Kidney glomerular epithelial cell (primary cell): ENCODE measurements around the gene GLE1.
"Not testable (repeated sequence)": the region's sequence is repeated elsewhere in the genome, so short reads cannot be mapped to it uniquely, and the experiment has no call there.

Experiments
- DNase-seq: peaks from one replicate; lab custom pipeline; 2025; lab: John Stamatoyannopoulos, UW

GLE1 gene

DNA sequence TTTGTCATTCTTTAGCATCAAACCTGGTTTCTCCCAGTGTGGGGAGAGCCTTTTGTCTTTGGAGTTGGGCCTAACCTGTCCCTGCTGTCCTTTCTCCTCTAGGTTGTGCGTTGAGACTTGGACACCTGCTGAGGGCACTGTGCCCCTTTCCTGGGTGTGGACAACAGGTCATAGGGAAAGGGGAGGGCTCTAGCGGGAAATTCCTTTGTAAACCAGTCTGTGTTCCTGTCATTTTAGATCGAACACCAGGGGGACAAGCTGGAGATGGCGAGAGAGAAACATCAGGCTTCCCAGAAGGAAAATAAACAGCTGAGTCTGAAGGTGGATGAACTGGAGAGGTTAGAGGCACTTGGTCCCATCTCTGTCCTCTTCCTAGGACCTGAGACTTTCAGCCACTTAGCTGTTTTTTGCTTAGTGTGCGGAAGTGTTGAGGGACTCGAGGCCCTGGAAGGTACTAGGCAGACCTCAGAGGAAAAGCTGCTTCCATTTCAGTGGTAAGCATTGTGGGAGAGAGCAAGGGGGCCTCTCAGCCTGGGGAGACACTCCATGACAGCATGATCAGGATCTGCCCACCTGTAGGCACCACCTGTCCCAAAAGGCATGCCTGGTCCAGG, 8.6 kb upstream of the GLE1 start:
- no peak for DNase-seq

DNA sequence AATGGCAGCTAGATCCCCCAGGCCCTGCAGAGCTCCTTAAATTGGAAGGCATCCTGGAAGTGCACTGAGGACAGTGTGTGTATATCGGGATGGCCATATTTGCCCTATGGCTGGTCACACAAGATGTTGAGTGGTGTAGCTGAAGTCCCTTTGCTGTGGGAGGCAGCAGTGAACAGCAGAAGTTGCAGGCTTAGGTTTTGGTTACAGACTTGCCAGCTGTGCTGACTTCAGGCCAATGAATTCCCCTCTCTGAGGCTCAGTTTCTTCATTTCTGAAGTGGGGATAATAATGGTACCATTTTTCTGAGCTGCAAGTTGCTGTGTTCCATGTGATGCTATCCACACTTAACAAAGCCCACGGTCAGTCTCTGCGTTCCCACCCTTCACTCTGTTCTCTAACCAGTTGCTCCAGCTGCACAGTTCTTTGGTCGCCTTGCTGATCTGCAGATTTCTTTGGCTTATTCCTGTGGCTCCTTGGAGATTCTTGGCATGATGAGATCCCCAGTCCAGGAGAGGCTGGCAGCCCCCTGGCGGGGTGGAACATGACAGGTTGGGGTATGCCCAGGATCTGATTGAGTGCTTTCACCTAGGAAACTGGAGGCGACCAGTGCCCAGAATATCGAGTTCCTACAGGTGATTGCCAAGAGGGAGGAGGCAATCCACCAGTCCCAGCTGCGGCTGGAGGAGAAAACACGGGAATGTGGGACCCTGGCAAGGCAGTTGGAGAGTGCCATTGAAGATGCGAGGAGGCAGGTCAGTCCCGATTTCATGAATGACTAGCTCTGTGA, 6.5 kb upstream of the GLE1 start:
- no peak for DNase-seq

DNA sequence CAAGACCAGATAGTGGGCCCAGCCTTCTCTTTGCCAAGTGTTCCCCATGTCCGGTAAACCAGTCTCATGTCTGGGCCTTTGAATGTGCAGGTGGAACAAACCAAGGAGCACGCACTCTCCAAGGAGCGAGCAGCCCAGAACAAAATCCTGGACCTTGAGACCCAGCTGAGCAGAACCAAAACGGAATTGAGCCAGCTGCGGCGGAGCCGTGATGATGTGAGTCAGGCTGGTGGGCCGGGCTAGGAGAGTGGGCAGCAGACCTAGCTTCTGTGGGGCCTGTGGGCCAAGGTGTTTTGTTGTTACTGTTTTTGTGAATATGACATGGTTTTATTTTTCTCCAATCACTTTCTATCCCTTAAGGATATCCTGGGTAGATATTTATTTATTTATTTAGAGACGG, 5.6 kb upstream of the GLE1 start:
- DNase-seq = no peak

DNA sequence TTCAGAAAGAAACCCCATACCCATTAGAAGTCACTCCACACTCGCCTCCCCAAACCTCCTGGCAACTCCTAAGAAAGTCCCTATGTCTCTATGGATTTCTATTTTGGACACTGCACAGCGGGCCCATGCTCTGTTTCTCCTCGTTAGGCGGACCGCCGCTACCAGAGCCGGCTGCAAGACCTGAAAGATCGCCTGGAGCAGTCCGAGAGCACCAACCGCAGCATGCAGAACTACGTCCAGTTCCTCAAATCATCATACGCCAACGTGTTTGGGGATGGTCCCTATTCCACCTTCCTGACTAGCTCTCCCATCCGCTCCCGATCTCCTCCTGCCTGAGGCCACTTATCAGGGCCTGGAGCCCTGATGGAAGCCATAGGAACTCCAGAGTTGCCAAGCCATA, 4.6 kb upstream of the GLE1 start:
- no peak for DNase-seq

DNA sequence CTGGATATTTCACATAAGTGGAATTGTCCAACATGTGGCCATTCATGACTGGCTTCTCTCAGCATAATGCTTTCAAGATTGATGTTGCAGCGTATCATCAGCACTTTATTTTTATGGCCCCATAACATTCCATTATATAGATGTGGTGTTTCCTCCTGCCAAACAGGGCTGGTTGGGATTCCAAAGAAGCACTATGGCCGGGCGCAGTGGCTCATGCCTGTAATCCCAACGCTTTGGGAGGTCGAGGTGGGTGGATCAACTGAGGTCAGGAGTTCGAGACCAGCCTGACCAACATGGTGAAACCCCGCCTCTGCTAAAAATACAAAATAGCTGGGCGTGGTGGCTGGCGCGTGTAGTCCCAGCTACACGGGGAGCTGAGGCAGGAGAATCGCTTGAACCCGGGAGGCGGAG, 1.1 kb upstream of the GLE1 start:
- not testable (repeated sequence) for DNase-seq

DNA sequence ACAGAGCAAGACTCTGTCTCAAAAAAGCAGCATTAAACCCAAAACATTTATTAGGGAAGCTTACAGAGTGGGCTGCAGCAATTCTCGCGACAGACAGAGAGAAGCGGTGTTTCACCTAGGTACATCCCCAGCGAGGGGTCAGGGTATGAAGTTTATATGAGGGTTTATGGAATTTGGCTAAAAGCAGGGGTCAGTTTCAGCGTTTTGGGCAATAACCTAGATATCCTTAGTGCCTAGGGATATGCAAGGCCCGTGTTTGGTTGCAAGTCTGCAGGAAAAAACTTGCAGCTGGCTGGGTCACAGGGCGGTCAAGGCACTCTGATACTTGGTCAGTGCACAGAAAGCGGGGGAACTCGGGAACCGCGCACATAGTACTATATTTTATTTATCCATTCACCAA, 649 bp upstream of the GLE1 start:
- no peak for DNase-seq

DNA sequence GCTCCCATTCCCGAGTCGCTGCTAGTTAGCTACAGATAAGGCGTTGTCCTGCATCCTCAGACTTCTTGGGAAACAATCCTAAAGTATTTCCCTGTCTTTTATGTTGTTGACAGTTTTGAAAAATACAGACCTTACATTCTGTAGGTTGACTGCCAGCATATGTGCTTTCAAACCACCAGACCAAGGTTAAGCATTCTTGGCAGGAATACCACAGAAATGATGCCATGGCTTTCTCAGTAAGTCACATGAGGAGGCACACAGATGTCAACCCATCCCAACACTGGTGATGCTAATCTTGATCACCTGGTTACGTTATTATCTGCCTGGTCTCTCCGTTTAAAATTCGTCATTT, 871 bp downstream of the GLE1 start:
- DNase-seq = no peak

DNA sequence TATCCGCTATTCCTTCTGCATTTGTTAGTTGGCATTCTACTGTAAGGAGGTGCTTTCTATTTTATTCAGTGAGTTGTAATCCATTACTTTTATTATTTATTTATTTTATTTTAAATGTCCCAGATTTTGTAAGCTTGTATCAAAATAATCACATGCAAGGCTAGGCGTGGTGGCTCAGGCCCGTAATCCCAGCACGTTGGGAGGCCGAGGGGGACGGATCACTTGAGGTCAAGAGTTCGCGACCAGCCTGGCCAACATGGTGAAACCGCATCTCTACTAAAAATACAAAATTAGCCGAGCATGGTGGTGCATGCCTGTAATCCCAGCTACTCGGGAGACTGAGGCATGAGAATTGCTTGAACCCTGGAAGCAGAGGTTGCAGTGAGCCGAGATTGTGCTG, 1.4 kb downstream of the GLE1 start:
- DNase-seq = not testable (repeated sequence)

DNA sequence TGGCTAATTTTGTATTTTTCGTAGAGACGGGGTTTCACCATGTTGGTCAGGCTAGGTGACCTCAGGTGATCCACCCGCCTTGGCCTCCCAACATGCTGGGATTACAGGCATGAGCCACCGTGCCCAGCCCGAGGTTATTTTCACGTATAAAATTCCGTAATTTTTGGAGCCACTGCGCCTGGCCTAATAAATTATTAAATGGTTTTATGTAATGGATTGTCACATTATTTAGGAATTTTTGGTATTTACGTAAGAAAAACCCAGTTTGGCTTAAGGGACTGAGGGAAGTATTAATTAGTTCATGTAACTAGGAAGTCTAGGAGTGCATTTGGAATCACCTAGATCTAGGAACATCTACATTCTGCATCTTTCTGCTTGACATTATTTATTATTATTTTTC, 8.3 kb downstream of the GLE1 start:
- no peak for DNase-seq

DNA sequence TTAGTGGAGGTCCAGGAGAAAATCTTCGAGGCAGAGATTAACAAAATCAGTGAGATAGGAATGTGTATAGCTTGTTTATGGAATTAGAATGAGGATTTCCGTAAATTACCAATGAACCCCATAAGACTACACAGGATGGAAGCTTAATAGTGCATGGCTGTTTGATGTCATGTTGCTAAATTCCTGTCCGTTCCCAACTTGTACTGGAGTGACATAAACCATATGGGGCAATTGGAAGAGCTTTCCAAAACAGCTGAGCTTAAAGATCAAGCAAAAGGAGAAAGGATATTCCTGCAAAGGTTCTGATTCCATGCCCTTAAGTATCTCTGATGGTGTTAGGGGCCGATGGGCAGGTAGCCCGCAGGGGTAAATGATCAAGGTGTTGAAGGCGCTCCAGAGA, 17.4 kb downstream of the GLE1 start:
- no peak for DNase-seq

DNA sequence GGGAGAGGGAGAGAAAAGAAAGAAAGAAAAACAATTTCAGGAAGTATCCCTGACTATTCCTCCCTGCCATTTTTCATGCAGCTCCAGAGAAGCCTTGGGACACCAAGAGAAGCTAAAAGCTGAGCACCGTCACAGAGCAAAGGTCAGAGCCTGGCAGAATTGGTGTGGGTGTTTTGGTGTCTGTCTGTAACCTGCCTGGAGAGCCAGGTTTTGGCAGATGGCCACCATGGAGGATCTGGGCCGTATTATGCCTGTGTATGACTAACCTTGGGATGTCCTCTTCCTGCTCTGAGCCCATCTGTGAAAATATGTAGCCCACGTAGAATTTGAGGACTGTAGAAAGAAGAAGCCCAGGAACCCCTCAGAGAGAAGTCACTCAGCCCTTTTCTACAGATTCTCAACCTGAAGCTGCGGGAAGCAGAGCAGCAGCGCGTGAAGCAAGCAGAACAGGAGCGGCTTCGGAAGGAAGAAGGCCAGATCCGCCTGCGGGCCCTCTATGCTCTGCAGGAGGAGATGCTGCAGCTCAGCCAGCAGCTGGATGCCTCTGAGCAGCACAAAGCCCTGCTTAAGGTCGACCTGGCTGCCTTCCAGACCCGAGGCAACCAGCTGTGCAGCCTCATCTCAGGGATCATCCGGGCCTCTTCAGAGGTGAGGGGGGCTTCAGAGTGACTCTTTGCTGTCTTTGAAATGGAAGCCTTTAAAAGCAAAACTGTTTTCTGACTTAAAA, 18.8 kb downstream of the GLE1 start:
- peak; percentile 3 for DNase-seq

DNA sequence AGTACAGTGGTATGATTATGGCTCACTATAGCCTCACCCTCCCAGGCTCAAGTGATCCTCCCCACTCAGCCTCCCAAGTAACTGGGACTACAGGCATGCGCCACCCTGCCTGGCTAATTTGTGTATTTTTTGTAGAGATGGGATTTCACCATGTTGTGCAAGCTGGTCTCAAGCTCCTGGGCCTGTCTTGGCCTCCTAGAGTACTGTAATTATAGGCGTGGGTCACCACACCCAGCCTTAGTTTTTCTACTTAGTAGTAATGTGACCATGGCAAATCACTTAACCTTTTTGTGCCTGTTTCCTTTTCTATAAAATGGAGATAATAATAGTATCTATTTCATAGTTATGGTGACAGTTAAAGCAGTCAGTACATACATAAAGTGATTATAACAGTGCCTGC, 22.2 kb downstream of the GLE1 start:
- DNase-seq = no peak

DNA sequence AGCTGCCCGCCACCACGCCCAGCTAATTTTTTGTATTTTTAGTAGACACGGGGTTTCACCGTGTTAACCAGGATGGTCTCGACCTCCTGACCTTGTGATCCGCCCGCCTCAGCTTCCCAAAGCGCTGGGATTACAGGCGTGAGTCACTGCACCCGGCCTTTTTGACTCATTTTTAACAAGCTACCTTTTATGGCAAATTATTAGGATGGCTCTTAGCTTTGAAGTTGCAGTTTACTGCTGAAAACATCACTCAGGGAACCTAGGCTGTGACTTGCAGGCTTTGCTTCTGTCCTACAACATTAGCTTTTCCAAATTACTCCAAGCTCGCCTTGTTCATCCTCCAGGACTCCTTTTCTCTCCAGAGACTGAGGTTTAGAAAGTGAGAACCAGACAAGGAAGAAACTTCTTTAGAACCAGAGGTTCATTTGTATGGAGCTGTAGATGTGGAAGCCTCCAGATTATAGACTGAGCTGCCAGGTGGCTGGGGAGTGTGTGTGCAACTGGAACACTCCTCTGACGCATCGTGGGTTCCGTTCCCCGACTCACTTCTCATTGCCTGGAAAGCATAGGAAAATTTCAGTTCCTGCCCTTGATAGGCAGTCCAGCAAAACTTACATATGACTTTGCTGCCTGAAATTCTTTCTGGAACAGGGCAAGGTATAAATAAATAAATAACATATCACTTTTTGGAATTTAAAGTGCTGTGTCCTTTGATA, 24.1 kb downstream of the GLE1 start:
- no peak for DNase-seq

DNA sequence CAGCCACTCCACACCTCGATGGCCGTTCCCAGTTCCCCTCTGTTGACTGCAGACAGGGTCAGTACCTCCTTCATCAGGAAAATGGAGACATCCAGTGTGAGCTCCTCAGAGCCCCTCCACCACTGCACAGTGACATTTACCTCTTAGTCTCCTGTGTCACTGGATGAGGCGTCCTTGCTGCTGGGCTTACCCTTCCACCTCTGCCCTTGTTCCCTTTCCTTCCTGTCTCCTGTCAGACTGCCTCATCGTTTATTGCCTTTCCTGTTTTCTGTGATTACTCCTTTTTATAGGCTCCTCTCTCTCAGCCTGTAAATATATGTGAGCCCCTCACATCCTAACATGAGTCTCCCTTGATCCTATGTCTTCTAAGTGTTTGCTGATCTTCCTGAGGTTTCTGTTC, 24.7 kb downstream of the GLE1 start:
- no peak for DNase-seq

DNA sequence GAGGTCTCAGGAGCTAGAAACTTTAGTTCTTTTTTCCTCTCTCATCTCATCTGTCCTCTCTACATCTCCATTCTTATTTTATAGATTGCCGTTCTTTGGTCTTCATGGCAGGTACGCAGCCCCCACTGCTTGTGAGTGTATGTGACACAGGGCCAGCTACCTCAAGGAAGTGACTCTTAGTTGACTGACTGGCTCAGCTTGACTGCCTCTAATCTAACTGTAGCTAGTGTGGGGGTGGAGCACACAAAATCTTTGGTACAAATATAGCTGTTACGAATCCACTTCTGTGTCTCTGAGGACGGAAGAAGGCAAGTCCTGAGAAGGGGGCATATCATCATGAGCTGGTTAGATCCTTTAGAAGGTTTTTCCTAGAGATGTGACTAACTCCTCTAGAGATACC, 28.1 kb downstream of the GLE1 start:
- DNase-seq = no peak

DNA sequence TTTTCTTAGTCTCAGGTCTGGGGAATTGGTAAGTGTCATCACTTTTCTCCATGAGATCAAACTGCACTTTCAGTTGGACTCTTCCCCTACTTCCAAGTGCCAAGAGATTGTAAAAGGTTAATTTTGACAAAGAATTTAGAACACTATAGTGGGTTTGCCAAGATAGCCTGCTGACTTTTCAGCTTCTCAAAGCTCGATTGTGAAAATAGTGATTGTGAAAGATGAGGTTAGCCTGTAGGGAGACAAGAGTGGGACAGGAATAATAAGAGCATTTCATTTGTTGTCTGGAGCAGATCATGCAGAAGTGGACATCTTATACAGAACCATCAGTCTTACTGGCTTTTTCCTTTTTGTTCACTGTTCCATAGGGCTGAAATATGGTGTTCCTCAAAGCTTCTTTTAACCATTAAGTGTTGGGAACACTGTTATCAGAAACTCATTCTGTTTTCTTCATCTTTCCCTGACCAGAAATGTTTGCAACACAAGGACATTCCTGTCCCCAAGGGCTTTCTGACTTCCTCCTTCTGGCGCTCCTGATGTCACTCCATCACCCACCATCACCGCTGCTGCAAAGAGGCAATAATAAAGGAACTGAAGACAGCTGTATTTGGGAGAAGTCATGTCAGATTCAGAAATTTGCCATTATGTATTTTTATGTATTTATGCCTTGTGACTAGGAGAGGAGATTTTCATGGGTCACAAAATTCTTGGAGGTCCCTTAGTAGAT, 36.3 kb downstream of the GLE1 start:
- no peak for DNase-seq

DNA sequence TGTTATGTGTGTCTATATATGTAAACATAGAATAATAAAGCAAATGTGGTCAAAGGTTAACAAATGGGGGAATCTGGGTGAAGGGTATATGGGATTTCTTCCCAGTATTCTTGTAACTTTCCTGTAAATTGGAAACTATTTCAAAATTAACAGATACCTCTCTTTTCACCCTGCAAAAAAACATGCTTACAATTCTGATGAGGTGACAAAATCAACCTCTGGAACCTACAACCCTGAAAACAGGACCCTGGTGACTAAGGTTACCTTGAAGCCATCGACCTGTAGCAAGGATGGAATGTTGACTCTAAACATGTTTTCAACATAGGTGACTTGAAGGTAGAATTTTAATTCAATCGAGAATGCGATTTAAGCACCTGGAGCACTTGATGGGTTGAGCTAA, 42.0 kb downstream of the GLE1 start:
- DNase-seq = no peak

DNA sequence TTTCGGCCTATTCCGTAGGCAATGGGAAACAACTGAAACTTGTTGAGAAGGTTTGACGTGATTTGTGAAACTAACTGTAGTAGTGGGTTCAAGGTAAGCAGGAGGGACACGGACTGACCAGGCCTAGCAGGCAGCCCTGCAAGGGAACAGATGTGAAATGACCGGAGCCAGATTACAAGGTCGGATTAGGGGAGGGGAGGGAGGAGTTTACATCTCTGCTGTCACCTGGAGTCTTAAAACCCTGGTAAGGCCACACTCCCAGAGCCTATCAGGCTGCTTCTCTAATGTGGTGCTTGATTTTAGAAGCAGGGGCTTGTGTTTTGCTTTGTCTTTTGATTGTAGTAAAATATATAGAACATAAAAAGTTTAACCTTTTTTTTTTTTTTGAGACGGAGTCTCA, 44.4 kb downstream of the GLE1 start:
- DNase-seq = no peak

DNA sequence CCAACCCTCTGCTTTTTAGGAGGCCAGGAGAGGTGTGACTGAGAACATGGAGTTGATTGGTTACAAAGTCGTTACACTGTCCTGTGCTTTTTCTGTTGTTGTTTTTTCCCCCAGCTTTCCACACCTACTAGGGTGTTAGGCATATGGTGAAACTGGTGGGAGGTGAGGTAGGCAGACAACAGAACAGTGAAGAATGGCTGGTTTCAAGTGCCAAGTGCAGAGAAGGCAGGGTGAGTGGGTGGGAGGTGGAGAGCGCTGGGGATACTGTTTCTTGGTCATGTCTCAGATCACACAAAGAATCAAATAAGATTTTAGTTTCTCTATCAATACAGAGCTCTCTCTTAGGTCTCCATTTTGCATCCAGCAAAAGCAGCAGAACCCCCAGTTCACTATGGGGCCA, 45.7 kb downstream of the GLE1 start:
- no peak for DNase-seq

DNA sequence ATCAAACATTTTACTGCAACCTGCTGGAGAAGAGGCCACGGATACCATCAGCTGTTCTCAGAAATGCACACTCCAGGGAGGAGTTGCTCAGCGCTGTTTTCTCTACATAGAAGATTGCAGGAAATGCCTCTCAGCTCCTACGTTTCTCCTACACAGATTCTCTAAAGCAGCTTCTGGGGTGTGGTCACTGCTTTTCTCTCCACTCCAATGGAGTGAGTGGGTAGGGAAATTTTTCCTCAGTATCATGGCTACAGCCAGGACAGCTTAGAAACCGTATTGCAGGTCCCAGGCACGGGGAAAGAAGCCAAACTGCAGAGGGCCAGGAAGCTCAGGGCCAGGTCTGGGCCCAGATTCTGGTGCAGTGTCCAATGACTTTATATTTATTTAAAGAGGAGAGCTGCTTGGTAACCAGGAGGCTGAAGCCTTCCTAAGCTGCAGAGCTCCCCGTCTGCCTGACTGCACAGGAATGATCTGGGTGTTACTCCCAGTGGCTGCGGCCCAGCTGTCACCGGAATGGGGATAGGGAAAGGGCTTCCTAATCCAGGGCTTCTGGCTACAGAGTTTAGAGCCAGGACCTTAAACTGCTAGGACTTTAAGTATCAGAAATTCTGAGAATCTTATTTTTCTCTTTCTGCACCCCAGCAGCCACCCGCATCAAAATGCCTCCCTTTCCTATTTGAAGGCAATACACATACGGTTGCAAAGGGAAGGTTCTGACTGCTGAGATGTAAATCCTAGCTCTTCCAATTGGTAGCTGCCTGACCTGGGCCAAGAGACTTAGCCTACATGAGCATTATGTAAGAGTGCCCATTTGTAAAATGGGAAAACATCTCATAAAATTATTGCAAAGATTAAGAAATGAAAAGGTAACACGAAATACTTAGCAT, 46.5 kb downstream of the GLE1 start:
- DNase-seq = peak; percentile 59

DNA sequence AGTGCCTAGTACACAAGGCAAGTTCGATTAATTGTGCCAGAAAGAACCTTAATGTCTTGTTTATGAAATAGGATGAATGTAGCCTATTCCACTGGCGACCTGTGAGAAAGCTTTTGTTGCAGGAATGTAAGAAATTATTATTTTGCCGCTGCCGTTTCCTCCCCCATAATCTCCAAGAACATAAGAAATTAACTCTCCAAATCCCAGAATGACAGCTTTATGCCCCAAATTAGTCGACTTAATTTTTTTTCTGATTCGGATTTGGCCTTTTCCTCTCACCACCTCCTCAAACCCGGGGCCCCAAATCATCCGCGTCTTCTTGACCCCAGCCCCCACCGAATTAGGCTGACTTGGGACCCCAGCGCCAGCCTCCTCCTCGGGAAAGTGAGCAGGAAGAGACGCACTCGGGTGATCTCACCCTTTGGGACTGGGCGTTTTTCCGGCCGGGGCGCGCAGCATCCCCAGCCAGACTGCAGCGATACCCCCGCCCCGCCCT, 47.2 kb downstream of the GLE1 start:
- no peak for DNase-seq
